Measurements from ENCODE around the gene PTPRC. TPM values are rescaled to one million over a fixed set of nuclear protein-coding genes. Genes with fewer than 3 reads are reported as not detected.

PTPRC gene
- total RNA-seq, 2 donors from 2014 or later, result 11.2 to 18.7 TPM

GRCh38 chr1:198716051-198716450 lies 77.2 kb downstream of the PTPRC start:
- Histone ChIP-seq H3K27ac (no peak overlapping the region), H3K36me3 (no peaks in the 10 kb centered on the region), H3K4me3 (no peak overlapping the region), H3K4me1 (no peaks in the 10 kb centered on the region), H3K9me3 (no peaks in the 10 kb centered on the region), H3K9ac (ENCODE audit: low read depth in 2 of 2, low read length in 2 of 2) (no peak overlapping the region), H3K27me3 (no peaks in the 10 kb centered on the region)
- TF ChIP-seq CTCF (IDR thresholded peaks at IDR 0.05), result no peak
- intact Hi-C loops (cut with DNase I), result no loop called here
- DNase-seq, result no peak

- Histone ChIP-seq H3K9me3 (no peaks in the 10 kb centered on the region), H3K9ac (ENCODE audit: low read depth in 2 of 2, low read length in 2 of 2) (no peak overlapping the region), H3K4me3 (no peak overlapping the region), H3K36me3 (no peaks in the 10 kb centered on the region), H3K4me1 (no peaks in the 10 kb centered on the region), H3K27ac (no peak overlapping the region), H3K27me3 (no peaks in the 10 kb centered on the region)
- intact Hi-C loops (cut with DNase I), result no loop called here
- TF ChIP-seq CTCF (IDR thresholded peaks at IDR 0.05), result no peak
- no peak for DNase-seq
Measured at GRCh38 chr1:198717510-198717909, 78.7 kb downstream of the PTPRC start.

GRCh38 chr1:198723127-198723526 lies 84.3 kb downstream of the PTPRC start:
- Histone ChIP-seq H3K9me3 (no peaks in the 10 kb centered on the region), H3K4me3 (no peak overlapping the region), H3K4me1 (no peaks in the 10 kb centered on the region), H3K36me3 (no peaks in the 10 kb centered on the region), H3K27me3 (no peaks in the 10 kb centered on the region), H3K9ac (ENCODE audit: low read depth in 2 of 2, low read length in 2 of 2) (no peak overlapping the region), H3K27ac (no peak overlapping the region)
- intact Hi-C loops (cut with DNase I), result no loop called here
- no peak for TF ChIP-seq CTCF (IDR thresholded peaks at IDR 0.05)
- DNase-seq, result no peak

GRCh38 chr1:198725090-198725489 lies 86.2 kb downstream of the PTPRC start:
- TF ChIP-seq CTCF (IDR thresholded peaks at IDR 0.05), result no peak
- no peaks in the 10 kb centered on the region for H3K27me3 ChIP-seq
- intact Hi-C loops (cut with DNase I), result no loop called here
- no peak overlapping the region for H3K27ac ChIP-seq
- H3K36me3 ChIP-seq, result no peaks in the 10 kb centered on the region
- H3K9ac ChIP-seq (ENCODE audit: low read depth in 2 of 2, low read length in 2 of 2), result no peak overlapping the region
- DNase-seq, result no peak
- H3K9me3 ChIP-seq, result no peaks in the 10 kb centered on the region
- H3K4me3 ChIP-seq, result no peak overlapping the region
- H3K4me1 ChIP-seq, result no peaks in the 10 kb centered on the region

GRCh38 chr1:198726455-198726854 lies 87.6 kb downstream of the PTPRC start:
- intact Hi-C loops (cut with DNase I), result no loop called here
- H3K36me3 ChIP-seq, result no peaks in the 10 kb centered on the region
- no peak overlapping the region for H3K9ac ChIP-seq (ENCODE audit: low read depth in 2 of 2, low read length in 2 of 2)
- no peaks in the 10 kb centered on the region for H3K9me3 ChIP-seq
- TF ChIP-seq CTCF (IDR thresholded peaks at IDR 0.05), result no peak
- no peak overlapping the region for H3K4me3 ChIP-seq
- DNase-seq, result no peak
- no peak overlapping the region for H3K27ac ChIP-seq
- no peaks in the 10 kb centered on the region for H3K27me3 ChIP-seq
- no peaks in the 10 kb centered on the region for H3K4me1 ChIP-seq

Measured in colonic mucosa (tissue), 4 donors.